Neural cell (in vitro differentiated cells): Measurements from ENCODE around the gene GDPD3.

ENCODE experiments used
- EP300 ChIP-seq: fragments of 450-650 bp; conservative IDR thresholded peaks from 2 replicates; pipeline ENCODE4 v1.6.1; 2014; ENCODE audit warnings: antibody characterized with exemption, mild to moderate bottlenecking, moderate library complexity; ENCODE audit not compliant: poor library complexity, severe bottlenecking
- EZH2 ChIP-seq: fragments of 200-600, 300-800 bp; shearing (Covaris generic), sonication (generic); IDR thresholded peaks from 2 replicates; pipeline ENCODE4 v1.6.1; 2014; ENCODE audit warnings: antibody characterized with exemption, low read length, borderline replicate concordance, mild to moderate bottlenecking; ENCODE audit not compliant: insufficient read depth, poor library complexity, severe bottlenecking
- MXI1 ChIP-seq: fragments of 450-650 bp; conservative IDR thresholded peaks from 2 replicates; pipeline ENCODE4 v1.6.1; 2014; ENCODE audit warnings: antibody characterized with exemption, mild to moderate bottlenecking; ENCODE audit not compliant: poor library complexity, severe bottlenecking
- POLR2AphosphoS5 ChIP-seq: IDR thresholded peaks from 2 replicates; pipeline ENCODE4 v1.6.1; 2012
- RAD21 ChIP-seq: fragments of 450-650 bp; conservative IDR thresholded peaks from 2 replicates; pipeline ENCODE4 v1.6.1; 2014; ENCODE audit warnings: antibody characterized with exemption, mild to moderate bottlenecking, moderate library complexity
- SMC3 ChIP-seq: fragments of 450-650 bp; conservative IDR thresholded peaks from 2 replicates; pipeline ENCODE4 v1.6.1; 2014; ENCODE audit warnings: antibody characterized with exemption, mild to moderate bottlenecking, moderate library complexity; ENCODE audit not compliant: poor library complexity
- TAF1 ChIP-seq: IDR thresholded peaks from 2 replicates; pipeline ENCODE4 v1.6.1; 2012; ENCODE audit warnings: low read depth
- TF ChIP-seq, protein P1 (sequence below): fragments of 450-650 bp; IDR thresholded peaks from 2 replicates; pipeline ENCODE4 v1.5.1; 2014; ENCODE audit warnings: antibody characterized with exemption, mild to moderate bottlenecking, moderate library complexity; ENCODE audit not compliant: poor library complexity, severe bottlenecking
- TF ChIP-seq, protein P2 (sequence below): IDR thresholded peaks from 2 replicates; pipeline ENCODE4 v1.6.1; 2012; ENCODE audit warnings: borderline replicate concordance

DNA sequence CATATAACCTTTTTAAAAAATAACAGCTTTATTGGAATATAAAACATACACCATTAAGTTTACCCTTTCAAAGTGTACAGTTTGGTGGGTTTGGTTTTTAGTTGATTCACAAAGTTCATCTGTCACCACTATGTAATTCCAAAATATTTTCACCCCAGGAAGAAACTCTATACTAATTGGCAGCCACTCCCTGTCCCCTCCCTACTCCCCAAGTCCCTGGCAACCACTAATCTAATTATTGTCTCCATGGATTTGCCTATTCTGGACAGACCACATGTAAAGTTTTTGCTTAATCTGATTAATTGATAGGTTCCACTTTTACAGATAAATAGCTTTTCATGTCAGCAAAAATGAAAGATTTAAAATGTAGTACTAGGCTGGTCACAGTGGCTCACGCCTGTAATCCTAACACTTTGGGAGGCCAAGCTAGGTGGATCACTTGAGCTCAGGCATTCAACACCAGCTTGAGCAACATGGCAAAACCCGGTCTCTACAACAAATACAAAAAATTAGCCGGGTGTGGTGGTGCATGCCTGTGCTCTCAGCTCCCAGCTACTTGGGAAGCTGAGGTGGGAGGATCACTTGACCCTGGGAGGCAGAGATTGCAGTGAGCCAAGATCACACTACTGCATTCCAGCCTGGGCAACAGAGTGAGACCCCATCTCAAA lies 34.6 kb upstream of the GDPD3 start:
- TF ChIP-seq, protein P1, sequence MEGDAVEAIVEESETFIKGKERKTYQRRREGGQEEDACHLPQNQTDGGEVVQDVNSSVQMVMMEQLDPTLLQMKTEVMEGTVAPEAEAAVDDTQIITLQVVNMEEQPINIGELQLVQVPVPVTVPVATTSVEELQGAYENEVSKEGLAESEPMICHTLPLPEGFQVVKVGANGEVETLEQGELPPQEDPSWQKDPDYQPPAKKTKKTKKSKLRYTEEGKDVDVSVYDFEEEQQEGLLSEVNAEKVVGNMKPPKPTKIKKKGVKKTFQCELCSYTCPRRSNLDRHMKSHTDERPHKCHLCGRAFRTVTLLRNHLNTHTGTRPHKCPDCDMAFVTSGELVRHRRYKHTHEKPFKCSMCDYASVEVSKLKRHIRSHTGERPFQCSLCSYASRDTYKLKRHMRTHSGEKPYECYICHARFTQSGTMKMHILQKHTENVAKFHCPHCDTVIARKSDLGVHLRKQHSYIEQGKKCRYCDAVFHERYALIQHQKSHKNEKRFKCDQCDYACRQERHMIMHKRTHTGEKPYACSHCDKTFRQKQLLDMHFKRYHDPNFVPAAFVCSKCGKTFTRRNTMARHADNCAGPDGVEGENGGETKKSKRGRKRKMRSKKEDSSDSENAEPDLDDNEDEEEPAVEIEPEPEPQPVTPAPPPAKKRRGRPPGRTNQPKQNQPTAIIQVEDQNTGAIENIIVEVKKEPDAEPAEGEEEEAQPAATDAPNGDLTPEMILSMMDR = no peak
- no peak for TF ChIP-seq TAF1
- no peak for TF ChIP-seq EP300
- TF ChIP-seq, protein P2, sequence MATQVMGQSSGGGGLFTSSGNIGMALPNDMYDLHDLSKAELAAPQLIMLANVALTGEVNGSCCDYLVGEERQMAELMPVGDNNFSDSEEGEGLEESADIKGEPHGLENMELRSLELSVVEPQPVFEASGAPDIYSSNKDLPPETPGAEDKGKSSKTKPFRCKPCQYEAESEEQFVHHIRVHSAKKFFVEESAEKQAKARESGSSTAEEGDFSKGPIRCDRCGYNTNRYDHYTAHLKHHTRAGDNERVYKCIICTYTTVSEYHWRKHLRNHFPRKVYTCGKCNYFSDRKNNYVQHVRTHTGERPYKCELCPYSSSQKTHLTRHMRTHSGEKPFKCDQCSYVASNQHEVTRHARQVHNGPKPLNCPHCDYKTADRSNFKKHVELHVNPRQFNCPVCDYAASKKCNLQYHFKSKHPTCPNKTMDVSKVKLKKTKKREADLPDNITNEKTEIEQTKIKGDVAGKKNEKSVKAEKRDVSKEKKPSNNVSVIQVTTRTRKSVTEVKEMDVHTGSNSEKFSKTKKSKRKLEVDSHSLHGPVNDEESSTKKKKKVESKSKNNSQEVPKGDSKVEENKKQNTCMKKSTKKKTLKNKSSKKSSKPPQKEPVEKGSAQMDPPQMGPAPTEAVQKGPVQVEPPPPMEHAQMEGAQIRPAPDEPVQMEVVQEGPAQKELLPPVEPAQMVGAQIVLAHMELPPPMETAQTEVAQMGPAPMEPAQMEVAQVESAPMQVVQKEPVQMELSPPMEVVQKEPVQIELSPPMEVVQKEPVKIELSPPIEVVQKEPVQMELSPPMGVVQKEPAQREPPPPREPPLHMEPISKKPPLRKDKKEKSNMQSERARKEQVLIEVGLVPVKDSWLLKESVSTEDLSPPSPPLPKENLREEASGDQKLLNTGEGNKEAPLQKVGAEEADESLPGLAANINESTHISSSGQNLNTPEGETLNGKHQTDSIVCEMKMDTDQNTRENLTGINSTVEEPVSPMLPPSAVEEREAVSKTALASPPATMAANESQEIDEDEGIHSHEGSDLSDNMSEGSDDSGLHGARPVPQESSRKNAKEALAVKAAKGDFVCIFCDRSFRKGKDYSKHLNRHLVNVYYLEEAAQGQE = no peak
- no peak for TF ChIP-seq EZH2
- TF ChIP-seq POLR2AphosphoS5 = no peak
- no peak for TF ChIP-seq SMC3
- no peak for TF ChIP-seq RAD21
- TF ChIP-seq MXI1 = no peak
